Neural progenitor cell (in vitro differentiated cells): ENCODE measurements around the gene NQO2. TPM values are rescaled to one million over a fixed set of nuclear protein-coding genes. Genes with fewer than 3 reads are reported as not detected.

Experiments used
- DNase-seq: peaks from one replicate; pipeline ENCODE4 v3.0.0-alpha.2; 2016; ENCODE audit warnings: low spot score
- H2AFZ ChIP-seq: fragments of 200-600 bp; sonication (generic); replicated peaks from 2 replicates; pipeline ENCODE4 v1.6.1; 2016; ENCODE audit warnings: antibody characterized with exemption
- H3F3A ChIP-seq: fragments of 200-600 bp; sonication (generic); 2 replicates; pipeline ENCODE4 v1.6.1; 2016; ENCODE audit warnings: antibody characterized with exemption, low read depth
- H3K27ac ChIP-seq: fragments of 200-600 bp; sonication (generic); 2 replicates; pipeline ENCODE4 v1.5.1; 2016; ENCODE audit warnings: mild to moderate bottlenecking
- H3K27me3 ChIP-seq: fragments of 200-600 bp; sonication (generic); 2 replicates; pipeline ENCODE4 v1.6.1; 2016; ENCODE audit warnings: mild to moderate bottlenecking, moderate library complexity
- H3K36me3 ChIP-seq: fragments of 200-600 bp; sonication (generic); 2 replicates; pipeline ENCODE4 v1.5.1; 2016
- H3K4me1 ChIP-seq: fragments of 200-600 bp; sonication (generic); 2 replicates; pipeline ENCODE4 v1.6.1; 2016; ENCODE audit warnings: mixed run types
- H3K4me2 ChIP-seq: fragments of 200-600 bp; sonication (generic); 2 replicates; pipeline ENCODE4 v1.6.1; 2016
- H3K4me3 ChIP-seq: fragments of 200-600 bp; sonication (generic); 2 replicates; pipeline ENCODE4 v1.5.1; 2016
- H3K79me2 ChIP-seq: fragments of 200-600 bp; sonication (generic); 2 replicates; pipeline ENCODE4 v1.6.1; 2016; ENCODE audit warnings: low read depth
- H3K9ac ChIP-seq: fragments of 200-600 bp; sonication (generic); 2 replicates; pipeline ENCODE4 v1.6.1; 2016
- H3K9me3 ChIP-seq: fragments of 200-600 bp; sonication (generic); 2 replicates; pipeline ENCODE4 v1.5.1; 2016; ENCODE audit warnings: low read depth
- H4K20me1 ChIP-seq: fragments of 200-600 bp; sonication (generic); 2 replicates; pipeline ENCODE4 v1.6.1; 2016; ENCODE audit warnings: low read depth
- H3K27ac Mint-ChIP-seq: 3 replicates; pipeline ENCODE4 v1.8.0; 2021; ENCODE audit warnings: mixed read lengths
- H3K27me3 Mint-ChIP-seq: 2 replicates; pipeline ENCODE4 v1.8.0; 2022; ENCODE audit warnings: low read depth, mild to moderate bottlenecking, inconsistent platforms, moderate library complexity, mixed read lengths; ENCODE audit not compliant: insufficient read depth
- H3K36me3 Mint-ChIP-seq: 3 replicates; pipeline ENCODE4 v1.8.0; 2021; ENCODE audit warnings: mixed read lengths
- H3K4me1 Mint-ChIP-seq: 3 replicates; pipeline ENCODE4 v1.8.0; 2021; ENCODE audit warnings: mixed read lengths
- H3K4me3 Mint-ChIP-seq: 3 replicates; pipeline ENCODE4 v1.8.0; 2021; ENCODE audit warnings: mild to moderate bottlenecking, moderate library complexity, mixed read lengths
- H3K9me3 Mint-ChIP-seq: 3 replicates; pipeline ENCODE4 v1.8.0; 2020; ENCODE audit warnings: mixed read lengths
- CTCF ChIP-seq: fragments of 200-600 bp; sonication (generic); IDR thresholded peaks from 2 replicates; pipeline ENCODE4 v1.5.1; 2017; ENCODE audit warnings: antibody characterized with exemption, mild to moderate bottlenecking
- EZH2 ChIP-seq: fragments of 200-600 bp; sonication (generic); IDR thresholded peaks from 2 replicates; pipeline ENCODE4 v1.6.1; 2017; ENCODE audit warnings: antibody characterized with exemption, mild to moderate bottlenecking, moderate library complexity
- EZH2phosphoT487 ChIP-seq: fragments of 200-600 bp; sonication (generic); IDR thresholded peaks from 2 replicates; pipeline ENCODE4 v1.6.1; 2017; ENCODE audit warnings: antibody characterized with exemption
- total RNA-seq: library from RNA; depleted of rRNA; stranded (reverse); fragments of >200 nt; gene quantifications from 2 replicates; pipeline ENCODE4 v1.2.3, GENCODE V29; 2015; ENCODE audit warnings: low replicate concordance

Gene NQO2
- total RNA-seq, 1 donor from 2014 or later, result 19.5 TPM

- Mint-ChIP-seq H3K9me3 (no peaks in the 10 kb centered on the region), H3K27me3 (peaks cover 14% of the 10 kb centered on the region), H3K4me1 (peaks cover 43% of the 10 kb centered on the region), H3K27ac (peak overlapping the region; percentile 100), H3K4me3 (peak overlapping the region; percentile 91), H3K36me3 (no peaks in the 10 kb centered on the region)
- Histone ChIP-seq H3K4me2 (peak overlapping the region; percentile 86), H3K27me3 (no peaks in the 10 kb centered on the region), H3K4me3 (peak overlapping the region; percentile 64), H3K27ac (peak overlapping the region; percentile 98), H2AFZ (peak overlapping the region; percentile 38), H3K9ac (peak overlapping the region; percentile 71), H3K36me3 (no peaks in the 10 kb centered on the region), H3F3A (peaks cover 43% of the 10 kb centered on the region), H3K79me2 (no peaks in the 10 kb centered on the region), H4K20me1 (no peaks in the 10 kb centered on the region), H3K4me1 (peaks cover 28% of the 10 kb centered on the region), H3K9me3 (no peaks in the 10 kb centered on the region)
- peak; percentile 47 for DNase-seq
- TF ChIP-seq EZH2phosphoT487 (no peak), EZH2 (no peak), CTCF (no peak)
Measured at GRCh38 chr6:2990248-2990931, 9.3 kb upstream of the NQO2 start.

- Histone ChIP-seq H3K9ac (no peak overlapping the region), H2AFZ (peak overlapping the region; percentile 38), H3F3A (peaks cover 43% of the 10 kb centered on the region), H3K4me3 (no peak overlapping the region), H3K4me1 (peaks cover 22% of the 10 kb centered on the region), H3K9me3 (no peaks in the 10 kb centered on the region), H3K27me3 (no peaks in the 10 kb centered on the region), H3K4me2 (peak overlapping the region; percentile 86), H4K20me1 (no peaks in the 10 kb centered on the region), H3K79me2 (no peaks in the 10 kb centered on the region), H3K36me3 (no peaks in the 10 kb centered on the region), H3K27ac (peak overlapping the region; percentile 38)
- Mint-ChIP-seq H3K4me1 (peaks cover 37% of the 10 kb centered on the region), H3K36me3 (no peaks in the 10 kb centered on the region), H3K9me3 (no peaks in the 10 kb centered on the region), H3K27me3 (peaks cover 14% of the 10 kb centered on the region), H3K27ac (peak overlapping the region; percentile 100), H3K4me3 (peak overlapping the region; percentile 91)
- TF ChIP-seq EZH2 (no peak), EZH2phosphoT487 (no peak), CTCF (no peak)
- no peak for DNase-seq
Measured at GRCh38 chr6:2990932-2991506, 8.7 kb upstream of the NQO2 start.

- H3K4me1 Mint-ChIP-seq, result peaks cover 25% of the 10 kb centered on the region
Measured at GRCh38 chr6:2992330-2992979, 7.2 kb upstream of the NQO2 start.

More at GRCh38 chr6:2992330-2992979, 7.2 kb upstream of the NQO2 start:
- no peaks in the 10 kb centered on the region for H3K9me3 ChIP-seq
- peak overlapping the region; percentile 19 for H3K27ac Mint-ChIP-seq
- H2AFZ ChIP-seq, result no peak overlapping the region
- TF ChIP-seq CTCF (no peak), EZH2phosphoT487 (no peak), EZH2 (no peak)
- H3F3A ChIP-seq, result peaks cover 37% of the 10 kb centered on the region
- H3K4me2 ChIP-seq, result no peak overlapping the region
- peak overlapping the region; percentile 2 for H3K4me3 Mint-ChIP-seq
- H3K36me3 ChIP-seq, result no peaks in the 10 kb centered on the region
- peaks cover 7% of the 10 kb centered on the region for H3K27me3 Mint-ChIP-seq
- DNase-seq, result no peak
- H4K20me1 ChIP-seq, result no peaks in the 10 kb centered on the region
- no peak overlapping the region for H3K27ac ChIP-seq
- H3K9me3 Mint-ChIP-seq, result no peaks in the 10 kb centered on the region
- no peak overlapping the region for H3K4me3 ChIP-seq
- no peak overlapping the region for H3K9ac ChIP-seq
- H3K79me2 ChIP-seq, result no peaks in the 10 kb centered on the region
- H3K4me1 ChIP-seq, result peaks cover 21% of the 10 kb centered on the region
- H3K36me3 Mint-ChIP-seq, result no peaks in the 10 kb centered on the region
- H3K27me3 ChIP-seq, result no peaks in the 10 kb centered on the region
